A549 (cell line): ENCODE results near the gene SIK2.

Source experiments
- BHLHE40 ChIP-seq: IDR thresholded peaks from 2 replicates; pipeline ENCODE4 v1.6.1; 2012; ENCODE audit warnings: low read depth, low read length, inconsistent platforms
- CTCF ChIP-seq: fragments of >200 bp; sonication (Bioruptor Twin); formaldehyde crosslinking; IDR thresholded peaks from 3 replicates; pipeline ENCODE4 v1.5.1; 2016
- KDM1A ChIP-seq: fragments of 200-600 bp; sonication (generic); IDR thresholded peaks from 2 replicates; pipeline ENCODE4 v1.6.1; 2016; ENCODE audit warnings: low read depth, mild to moderate bottlenecking
- KDM5A ChIP-seq: fragments of 200-600 bp; sonication (generic); IDR thresholded peaks from 2 replicates; pipeline ENCODE4 v1.6.1; 2016; ENCODE audit warnings: antibody characterized with exemption, mild to moderate bottlenecking
- MAX ChIP-seq: IDR thresholded peaks from 2 replicates; pipeline ENCODE4 v1.6.1; 2012
- MYC ChIP-seq: IDR thresholded peaks from 2 replicates; pipeline ENCODE4 v1.6.1; 2012; ENCODE audit warnings: mild to moderate bottlenecking, inconsistent platforms, low read length, improper control_type of control experiment, borderline replicate concordance
- PHF8 ChIP-seq: fragments of 200-600 bp; sonication (generic); IDR thresholded peaks from 2 replicates; pipeline ENCODE4 v1.6.1; 2016; ENCODE audit warnings: low read depth, mild to moderate bottlenecking, antibody characterized with exemption, moderate library complexity, borderline replicate concordance
- POLR2A ChIP-seq: IDR thresholded peaks from 2 replicates; pipeline ENCODE4 v1.6.1; 2012; ENCODE audit warnings: mild to moderate bottlenecking, low read length
- RAD21 ChIP-seq, 2 experiments: fragments of >200 bp in 1 of 2; sonication (Bioruptor Twin) in 1 of 2; formaldehyde crosslinking in 1 of 2; IDR thresholded peaks in 1 of 2; conservative IDR thresholded peaks in 1 of 2; 2 replicates in 1 of 2; 3 replicates in 1 of 2; pipeline ENCODE4 v1.6.1; 2012 to 2018; ENCODE audit warnings: inconsistent platforms in 1 of 2
- SREBF2 ChIP-seq: fragments of 450-650 bp; IDR thresholded peaks from 2 replicates; pipeline ENCODE4 v1.6.1; 2014; ENCODE audit warnings: mild to moderate bottlenecking, moderate library complexity

DNA sequence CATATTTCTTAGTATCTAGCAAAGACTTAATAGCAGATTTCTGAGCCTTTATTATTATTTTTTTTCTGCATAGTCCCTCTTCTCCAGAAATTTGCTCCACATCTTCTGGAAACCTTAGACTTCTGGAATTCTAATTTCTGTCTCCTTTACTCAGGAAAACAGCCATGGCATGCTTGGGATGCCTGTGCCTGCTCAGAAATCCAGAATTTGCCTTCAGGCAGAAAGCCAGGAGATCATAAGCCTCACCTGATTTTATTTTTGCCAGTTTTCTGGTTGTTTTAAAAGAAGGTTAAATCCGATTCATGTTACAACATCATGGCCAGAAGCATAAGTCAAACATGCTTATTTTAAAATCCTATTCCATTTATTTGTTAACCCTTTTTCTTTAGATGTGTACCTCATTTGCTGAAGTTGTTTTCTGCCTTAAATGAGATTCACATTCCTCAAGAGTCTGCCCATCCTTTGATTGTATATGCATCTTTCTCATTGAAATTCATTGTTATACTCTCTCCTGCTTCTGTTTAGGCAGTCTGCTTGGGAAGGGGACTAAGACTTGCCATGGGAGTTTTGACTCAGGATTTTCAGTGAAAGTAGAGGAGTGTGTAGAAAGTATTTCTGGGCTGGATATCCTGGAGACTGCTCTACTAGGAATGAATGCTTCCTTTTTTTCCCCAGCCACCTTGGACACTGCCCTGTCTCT, 37.1 kb downstream of the SIK2 start:
- no peak for TF ChIP-seq CTCF
- TF ChIP-seq KDM1A = no peak
- TF ChIP-seq MAX = no peak
- no peak for TF ChIP-seq MYC
- TF ChIP-seq BHLHE40 = no peak
- no peak for TF ChIP-seq RAD21 (conservative IDR thresholded peaks at IDR 0.05 in 1 of 2, IDR thresholded peaks at IDR 0.05 in 1 of 2)
- no peak for TF ChIP-seq POLR2A
- TF ChIP-seq SREBF2 = no peak
- no peak for TF ChIP-seq PHF8
- TF ChIP-seq KDM5A = no peak
